Mucosa of descending colon (tissue), 3 donors: ENCODE results near the gene DDAH1. TPM values are rescaled to one million over a fixed set of nuclear protein-coding genes. Genes with fewer than 3 reads are reported as not detected.

Source experiments
- ATAC-seq: fragments of 200-7000 bp; cut with Tn5 transposase; one replicate; pipeline ENCODE4 v1.9.1; 2020; ENCODE audit warnings: mild to moderate bottlenecking, moderate library complexity
- DNase-seq, 3 donors: peaks; one replicate each; pipeline ENCODE4 v3.0.0-alpha.2; 2020
- H3K36me3 ChIP-seq: fragments of 200-600 bp; one replicate; pipeline ENCODE4 v1.8.0; 2021; ENCODE audit warnings: low read depth, mild to moderate bottlenecking
- H3K4me1 ChIP-seq: fragments of 200-600 bp; one replicate; pipeline ENCODE4 v1.8.0; 2021; ENCODE audit warnings: low read depth, mild to moderate bottlenecking
- H3K4me3 ChIP-seq: fragments of 200-600 bp; one replicate; pipeline ENCODE4 v1.8.0; 2021; ENCODE audit warnings: mild to moderate bottlenecking
- H3K9me3 ChIP-seq: fragments of 200-600 bp; one replicate; pipeline ENCODE4 v1.8.0; 2021; ENCODE audit warnings: mild to moderate bottlenecking
- CTCF ChIP-seq: fragments of 200-600 bp; IDR thresholded peaks from one replicate; pipeline ENCODE4 v1.8.0; 2022; ENCODE audit warnings: antibody characterized with exemption, mild to moderate bottlenecking
- intact Hi-C, 2 donors: fragments of 100-400 bp; cut with DNase I in 1 of 2; cut with micrococcal nuclease in 1 of 2; formaldehyde crosslinking; loops; one replicate each; pipeline versions ENCODE4 v1.11.0 to v1.11.1; 2022; cut with DNase I, micrococcal nuclease
- total RNA-seq, 3 donors: library from RNA; stranded (reverse); fragmentation: NEBNext Ultra II Directional in 2 of 3; extraction: Animal tissue kit (Norgen Biotek cat#: 25700) in 2 of 3; gene quantifications; one replicate each; pipeline versions ENCODE4 v1.2.1 to v1.2.4, GENCODE V29; 2021 to 2023
- donor health status: DM: no; HTN: no; CAD: no; lungs with moderate emphysema.
- donor health status: DM: no; HTN: no; CAD: no.
- donor health status: DM: no; HTN: yes; CAD: no.

The DDAH1 gene
- total RNA-seq, 3 donors from 2014 or later: 45.9 to 86.3 (median 74.1) TPM

GRCh38 chr1:85344256-85344694 lies 120.7 kb downstream of the DDAH1 start:
- Histone ChIP-seq H3K4me1 (no peaks in the 10 kb centered on the region), H3K36me3 (no peaks in the 10 kb centered on the region), H3K4me3 (no peak overlapping the region), H3K9me3 (no peaks in the 10 kb centered on the region)
- peak; percentile 37 for TF ChIP-seq CTCF
- intact Hi-C loops: no loop called here
- peak in 2 of 3 donors; percentile 46 to 58 for DNase-seq
- peak; percentile 82 for ATAC-seq

- DNase-seq (no peak), ATAC-seq (peak; percentile 67)
- no peak overlapping the region for H3K4me3 ChIP-seq
- no peaks in the 10 kb centered on the region for H3K4me1 ChIP-seq
- H3K9me3 ChIP-seq: no peaks in the 10 kb centered on the region
- H3K36me3 ChIP-seq: no peaks in the 10 kb centered on the region
- TF ChIP-seq CTCF: no peak
- intact Hi-C loops: no loop called here
These were observed 121.2 kb downstream of the DDAH1 start for GRCh38 chr1:85343612-85344255.

GRCh38 chr1:85343213-85343611 lies 121.7 kb downstream of the DDAH1 start:
- no peaks in the 10 kb centered on the region for H3K9me3 ChIP-seq
- TF ChIP-seq CTCF: no peak
- no peak for ATAC-seq
- H3K4me3 ChIP-seq: no peak overlapping the region
- H3K4me1 ChIP-seq: no peaks in the 10 kb centered on the region
- intact Hi-C loops: no loop called here
- no peak for DNase-seq
- no peaks in the 10 kb centered on the region for H3K36me3 ChIP-seq

- Histone ChIP-seq H3K9me3 (no peaks in the 10 kb centered on the region), H3K36me3 (no peaks in the 10 kb centered on the region), H3K4me3 (no peak overlapping the region), H3K4me1 (no peaks in the 10 kb centered on the region)
- intact Hi-C loops: no loop called here
- TF ChIP-seq CTCF: no peak
- no peak for ATAC-seq
- no peak for DNase-seq
These were observed 122.8 kb downstream of the DDAH1 start for GRCh38 chr1:85342207-85342606.

- no peak for TF ChIP-seq CTCF
- DNase-seq: no peak
- intact Hi-C loops: no loop called here
- no peaks in the 10 kb centered on the region for H3K36me3 ChIP-seq
- no peaks in the 10 kb centered on the region for H3K9me3 ChIP-seq
- H3K4me3 ChIP-seq: no peak overlapping the region
- ATAC-seq: no peak
- no peaks in the 10 kb centered on the region for H3K4me1 ChIP-seq
These were observed 124.5 kb downstream of the DDAH1 start for GRCh38 chr1:85340427-85340826.
